Fibroblast of pulmonary artery (primary cell): ENCODE results near the gene NAA10.

Experiments used
- DNase-seq: peaks from one replicate; pipeline ENCODE4 v3.0.0-alpha.2; 2010; ENCODE audit warnings: low read depth
- H3K4me3 ChIP-seq: replicated peaks from 2 replicates; pipeline ENCODE4 v1.5.1; 2011; ENCODE audit warnings: low read depth, mild to moderate bottlenecking, control low read depth, low read length, moderate library complexity
- CTCF ChIP-seq: IDR thresholded peaks from 2 replicates; pipeline ENCODE4 v1.5.1; 2011; ENCODE audit warnings: mild to moderate bottlenecking, control low read depth, low read length, inconsistent platforms; ENCODE audit errors: missing control alignments

NAA10 gene

GRCh38 chrX:153965406-153965805 is 30.6 kb upstream of the NAA10 start:
- no peak for DNase-seq
- no peak overlapping the region for H3K4me3 ChIP-seq
- no peak for TF ChIP-seq CTCF

GRCh38 chrX:153964105-153964504 is 29.3 kb upstream of the NAA10 start:
- no peak overlapping the region for H3K4me3 ChIP-seq
- DNase-seq, result no peak
- TF ChIP-seq CTCF, result no peak

GRCh38 chrX:153963546-153963945 is 28.7 kb upstream of the NAA10 start:
- DNase-seq, result no peak
- no peak overlapping the region for H3K4me3 ChIP-seq
- TF ChIP-seq CTCF, result no peak

- TF ChIP-seq CTCF, result no peak
- H3K4me3 ChIP-seq, result no peak overlapping the region
- no peak for DNase-seq
These were observed 26.5 kb upstream of the NAA10 start for GRCh38 chrX:153961292-153961691.

GRCh38 chrX:153960786-153961185 is 25.9 kb upstream of the NAA10 start:
- no peak for TF ChIP-seq CTCF
- no peak for DNase-seq

GRCh38 chrX:153960077-153960476 is 25.2 kb upstream of the NAA10 start:
- DNase-seq, result no peak
- H3K4me3 ChIP-seq, result no peak overlapping the region
- no peak for TF ChIP-seq CTCF

More at GRCh38 chrX:153960786-153961185, 25.9 kb upstream of the NAA10 start:
- H3K4me3 ChIP-seq, result no peak overlapping the region

- no peak for DNase-seq
- H3K4me3 ChIP-seq, result no peak overlapping the region
- TF ChIP-seq CTCF, result no peak
These were observed 24.8 kb upstream of the NAA10 start for GRCh38 chrX:153959649-153960048.
